Endodermal cell (in vitro differentiated cells): ENCODE data around the gene HAPLN2. TPM values are rescaled to one million over a fixed set of nuclear protein-coding genes. Genes with fewer than 3 reads are reported as not detected.

Experiments used
- DNase-seq: peaks from one replicate; pipeline ENCODE4 v3.0.0-alpha.2; 2017
- H3K27ac ChIP-seq: 2 replicates; pipeline ENCODE4 v1.5.1; 2013; ENCODE audit warnings: mild to moderate bottlenecking, low read depth, low read length, moderate library complexity
- H3K27me3 ChIP-seq: 2 replicates; pipeline ENCODE4 v1.6.1; 2013; ENCODE audit warnings: mild to moderate bottlenecking, low read length, moderate library complexity; ENCODE audit not compliant: insufficient read depth, control insufficient read depth, poor library complexity, severe bottlenecking
- H3K36me3 ChIP-seq: 2 replicates; pipeline ENCODE4 v1.7.0; 2013; ENCODE audit warnings: mild to moderate bottlenecking, low read length, moderate library complexity; ENCODE audit not compliant: control insufficient read depth, insufficient read depth
- H3K4me1 ChIP-seq: one replicate; pipeline ENCODE4 v1.7.0; 2013; ENCODE audit warnings: low read length; ENCODE audit not compliant: control insufficient read depth, insufficient read depth
- H3K4me3 ChIP-seq: 2 replicates; pipeline ENCODE4 v1.5.1; 2013; ENCODE audit warnings: mild to moderate bottlenecking, low read length, moderate library complexity
- H3K9ac ChIP-seq: 2 replicates; pipeline ENCODE4 v1.6.1; 2013; ENCODE audit warnings: mild to moderate bottlenecking, low read length, moderate library complexity; ENCODE audit not compliant: poor library complexity, severe bottlenecking; ENCODE audit errors: extremely low read depth
- H3K9me3 ChIP-seq: 2 replicates; pipeline ENCODE4 v1.6.1; 2013; ENCODE audit warnings: mild to moderate bottlenecking, low read length, moderate library complexity; ENCODE audit not compliant: control insufficient read depth
- H3K27ac Mint-ChIP-seq: 2 replicates; pipeline ENCODE4 v1.8.0; 2020; ENCODE audit warnings: mixed read lengths
- H3K27me3 Mint-ChIP-seq: 2 replicates; pipeline ENCODE4 v1.8.0; 2021; ENCODE audit warnings: mild to moderate bottlenecking, mixed read lengths; ENCODE audit not compliant: insufficient read depth
- H3K36me3 Mint-ChIP-seq: 2 replicates; pipeline ENCODE4 v1.8.0; 2020; ENCODE audit warnings: low read depth, mixed read lengths
- H3K4me1 Mint-ChIP-seq: 2 replicates; pipeline ENCODE4 v1.8.0; 2020; ENCODE audit warnings: mixed read lengths
- H3K4me3 Mint-ChIP-seq: 2 replicates; pipeline ENCODE4 v1.8.0; 2020; ENCODE audit warnings: mild to moderate bottlenecking, moderate library complexity, mixed read lengths
- H3K9me3 Mint-ChIP-seq: 2 replicates; pipeline ENCODE4 v1.8.0; 2020; ENCODE audit warnings: mild to moderate bottlenecking, mixed read lengths
- CTCF ChIP-seq: fragments of 200-600 bp; sonication (generic); conservative IDR thresholded peaks from 2 replicates; pipeline ENCODE4 v1.5.0; 2021; ENCODE audit warnings: antibody characterized with exemption, mild to moderate bottlenecking
- WGBS, 2 experiments: methylation state at CpG; one replicate each; pipeline versions ENCODE4 v1.1.5 to v1.1.7; 2013; ENCODE audit warnings: missing lambda C conversion rate in 2 of 2, mixed read lengths in 1 of 2; ENCODE audit not compliant: insufficient coverage in 1 of 2, insufficient read length in 1 of 2; 5-methylcytosine and 5-hydroxymethylcytosine counted together
- total RNA-seq, 2 donors: library from RNA; stranded (reverse); fragmentation: NEBNext Ultra II Directional in 1 of 2; extraction: Animal tissue kit (Norgen Biotek cat#: 25700) in 1 of 2; gene quantifications; 2 replicates in 1 of 2; 3 replicates in 1 of 2; pipeline ENCODE4 v1.2.1, GENCODE V29; 2021

Gene HAPLN2
- total RNA-seq, 2 donors from 2014 or later: 0.42 to 2.8 TPM

- 75 to 87% methylated on average over 3 of the region's 3 CpGs for WGBS, 2 experiments
- Mint-ChIP-seq H3K9me3 (no peaks in the 10 kb centered on the region), H3K4me3 (no peak overlapping the region), H3K4me1 (peaks cover 74% of the 10 kb centered on the region), H3K27ac (peak overlapping the region; percentile 72), H3K36me3 (no peaks in the 10 kb centered on the region), H3K27me3 (no peaks in the 10 kb centered on the region)
- H3K4me3 ChIP-seq: no peak overlapping the region
- H3K27me3 ChIP-seq: no peaks in the 10 kb centered on the region
- H3K9ac ChIP-seq: no peak overlapping the region
- peak; percentile 65 for DNase-seq
- no peak for TF ChIP-seq CTCF
- H3K9me3 ChIP-seq: no peaks in the 10 kb centered on the region
- no peaks in the 10 kb centered on the region for H3K36me3 ChIP-seq
- H3K27ac ChIP-seq: peak overlapping the region; percentile 95
- peaks cover 25% of the 10 kb centered on the region for H3K4me1 ChIP-seq
Measured at GRCh38 chr1:156665539-156665938, 46.3 kb downstream of the HAPLN2 start.

- Histone ChIP-seq H3K4me3 (no peak overlapping the region), H3K27me3 (no peaks in the 10 kb centered on the region), H3K36me3 (peaks cover 5% of the 10 kb centered on the region), H3K9me3 (no peaks in the 10 kb centered on the region), H3K27ac (peak overlapping the region; percentile 84), H3K9ac (no peak overlapping the region), H3K4me1 (peaks cover 19% of the 10 kb centered on the region)
- H3K36me3 Mint-ChIP-seq: peaks cover 11% of the 10 kb centered on the region
- no peak for TF ChIP-seq CTCF
- WGBS, 2 experiments: 91 to 95% methylated on average over 6 to 9 of the region's 9 CpGs
- H3K4me3 Mint-ChIP-seq: no peak overlapping the region
- DNase-seq: peak; percentile 74
- no peaks in the 10 kb centered on the region for H3K27me3 Mint-ChIP-seq
- peaks cover 61% of the 10 kb centered on the region for H3K4me1 Mint-ChIP-seq
- H3K27ac Mint-ChIP-seq: peak overlapping the region; percentile 92
- no peaks in the 10 kb centered on the region for H3K9me3 Mint-ChIP-seq
Measured at GRCh38 chr1:156666862-156667609, 47.8 kb downstream of the HAPLN2 start.

GRCh38 chr1:156667610-156667967 is 48.4 kb downstream of the HAPLN2 start:
- no peaks in the 10 kb centered on the region for H3K27me3 Mint-ChIP-seq
- peak overlapping the region; percentile 84 for H3K27ac ChIP-seq
- H3K9me3 Mint-ChIP-seq: no peaks in the 10 kb centered on the region
- H3K36me3 Mint-ChIP-seq: peaks cover 17% of the 10 kb centered on the region
- no peaks in the 10 kb centered on the region for H3K27me3 ChIP-seq
- H3K9me3 ChIP-seq: no peaks in the 10 kb centered on the region
- H3K4me3 Mint-ChIP-seq: no peak overlapping the region
- no peak overlapping the region for H3K4me3 ChIP-seq
- peak; percentile 74 for DNase-seq
- WGBS, 2 experiments: 64% methylated on average over 5 of the region's 5 CpGs; no CpG with 5 or more reads in 1 of the 2 experiments
- H3K4me1 ChIP-seq: peaks cover 17% of the 10 kb centered on the region
- peaks cover 10% of the 10 kb centered on the region for H3K36me3 ChIP-seq
- peak overlapping the region; percentile 92 for H3K27ac Mint-ChIP-seq
- TF ChIP-seq CTCF: no peak
- H3K4me1 Mint-ChIP-seq: peaks cover 56% of the 10 kb centered on the region
- no peak overlapping the region for H3K9ac ChIP-seq
